Measurements from ENCODE around the gene ACACB.
A peak's percentile ranks its signal among the peaks of the same experiment; 100 is the strongest.
"Not testable (repeated sequence)": the region's sequence is repeated elsewhere in the genome, so short reads cannot be mapped to it uniquely, and the experiment has no call there.

Gene ACACB

GRCh38 chr12:109165599-109165998, 49.2 kb downstream of the ACACB start:
- Histone ChIP-seq H3K27me3 (ENCODE audit: control insufficient read depth in 1 of 2, insufficient read depth in 2 of 2, low read length in 2 of 2) (no peaks in the 10 kb centered on the region), H3K36me3 (ENCODE audit: insufficient read depth, low read length) (peaks cover 22% of the 10 kb centered on the region), H3K4me1 (ENCODE audit: insufficient read depth, low read length) (peaks cover 50% of the 10 kb centered on the region), H3K4me3 (ENCODE audit: low read depth in 1 of 2, low read length in 2 of 2) (no peak overlapping the region), H3K9ac (ENCODE audit: low read length) (no peak overlapping the region), H3K27ac (ENCODE audit: low read depth, low read length) (no peak overlapping the region), H3K9me3 (ENCODE audit: low read length) (no peaks in the 10 kb centered on the region)

GRCh38 chr12:109166371-109166770, 50.0 kb downstream of the ACACB start:
- H3K4me3 ChIP-seq (ENCODE audit: low read depth in 1 of 2, low read length in 2 of 2), result no peak overlapping the region
- H3K4me1 ChIP-seq (ENCODE audit: insufficient read depth, low read length), result peaks cover 44% of the 10 kb centered on the region
- H3K36me3 ChIP-seq (ENCODE audit: insufficient read depth, low read length), result peaks cover 23% of the 10 kb centered on the region
- peak overlapping the region; percentile 58 for H3K27ac ChIP-seq (ENCODE audit: low read depth, low read length)
- H3K27me3 ChIP-seq (ENCODE audit: control insufficient read depth in 1 of 2, insufficient read depth in 2 of 2, low read length in 2 of 2), result no peaks in the 10 kb centered on the region
- H3K9ac ChIP-seq (ENCODE audit: low read length), result no peak overlapping the region
- H3K9me3 ChIP-seq (ENCODE audit: low read length), result no peaks in the 10 kb centered on the region

GRCh38 chr12:109167781-109168180, 51.4 kb downstream of the ACACB start:
- H3K36me3 ChIP-seq (ENCODE audit: insufficient read depth, low read length), result peaks cover 37% of the 10 kb centered on the region
- no peak overlapping the region for H3K9ac ChIP-seq (ENCODE audit: low read length)
- H3K4me3 ChIP-seq (ENCODE audit: low read depth in 1 of 2, low read length in 2 of 2), result no peak overlapping the region
- H3K4me1 ChIP-seq (ENCODE audit: insufficient read depth, low read length), result peaks cover 37% of the 10 kb centered on the region
- H3K9me3 ChIP-seq (ENCODE audit: low read length), result no peaks in the 10 kb centered on the region
- no peaks in the 10 kb centered on the region for H3K27me3 ChIP-seq (ENCODE audit: control insufficient read depth in 1 of 2, insufficient read depth in 2 of 2, low read length in 2 of 2)
- peak overlapping the region; percentile 79 for H3K27ac ChIP-seq (ENCODE audit: low read depth, low read length)

- Histone ChIP-seq H3K27ac (ENCODE audit: low read depth, low read length) (peak overlapping the region; percentile 81), H3K4me3 (ENCODE audit: low read depth in 1 of 2, low read length in 2 of 2) (no peak overlapping the region), H3K4me1 (ENCODE audit: insufficient read depth, low read length) (peaks cover 30% of the 10 kb centered on the region), H3K9me3 (ENCODE audit: low read length) (no peaks in the 10 kb centered on the region), H3K27me3 (ENCODE audit: control insufficient read depth in 1 of 2, insufficient read depth in 2 of 2, low read length in 2 of 2) (no peaks in the 10 kb centered on the region), H3K9ac (ENCODE audit: low read length) (no peak overlapping the region), H3K36me3 (ENCODE audit: insufficient read depth, low read length) (peaks cover 47% of the 10 kb centered on the region)
Observed at GRCh38 chr12:109169262-109169661, 52.9 kb downstream of the ACACB start.

GRCh38 chr12:109169686-109170085, 53.3 kb downstream of the ACACB start:
- Histone ChIP-seq H3K9ac (ENCODE audit: low read length) (no peak overlapping the region), H3K36me3 (ENCODE audit: insufficient read depth, low read length) (peaks cover 51% of the 10 kb centered on the region), H3K4me1 (ENCODE audit: insufficient read depth, low read length) (peaks cover 30% of the 10 kb centered on the region), H3K4me3 (ENCODE audit: low read depth in 1 of 2, low read length in 2 of 2) (no peak overlapping the region), H3K27ac (ENCODE audit: low read depth, low read length) (peak overlapping the region; percentile 81), H3K27me3 (ENCODE audit: control insufficient read depth in 1 of 2, insufficient read depth in 2 of 2, low read length in 2 of 2) (no peaks in the 10 kb centered on the region), H3K9me3 (ENCODE audit: low read length) (no peaks in the 10 kb centered on the region)

- H3K4me3 ChIP-seq (ENCODE audit: low read depth in 1 of 2, low read length in 2 of 2), result no peak overlapping the region
- peak overlapping the region; percentile 81 for H3K27ac ChIP-seq (ENCODE audit: low read depth, low read length)
- H3K27me3 ChIP-seq (ENCODE audit: control insufficient read depth in 1 of 2, insufficient read depth in 2 of 2, low read length in 2 of 2), result no peaks in the 10 kb centered on the region
- peaks cover 55% of the 10 kb centered on the region for H3K36me3 ChIP-seq (ENCODE audit: insufficient read depth, low read length)
- no peaks in the 10 kb centered on the region for H3K9me3 ChIP-seq (ENCODE audit: low read length)
- peaks cover 30% of the 10 kb centered on the region for H3K4me1 ChIP-seq (ENCODE audit: insufficient read depth, low read length)
- no peak overlapping the region for H3K9ac ChIP-seq (ENCODE audit: low read length)
Observed at GRCh38 chr12:109170324-109170723, 53.9 kb downstream of the ACACB start.

GRCh38 chr12:109172787-109173186, 56.4 kb downstream of the ACACB start:
- H3K36me3 ChIP-seq (ENCODE audit: insufficient read depth, low read length), result peaks cover 77% of the 10 kb centered on the region
- H3K9me3 ChIP-seq (ENCODE audit: low read length), result not testable (repeated sequence)
- peaks cover 26% of the 10 kb centered on the region for H3K4me1 ChIP-seq (ENCODE audit: insufficient read depth, low read length)

GRCh38 chr12:109173443-109174240, 57.3 kb downstream of the ACACB start:
- Histone ChIP-seq H3K27me3 (ENCODE audit: control insufficient read depth in 1 of 2, insufficient read depth in 2 of 2, low read length in 2 of 2) (no peaks in the 10 kb centered on the region), H3K9me3 (ENCODE audit: low read length) (no peaks in the 10 kb centered on the region), H3K4me1 (ENCODE audit: insufficient read depth, low read length) (peaks cover 18% of the 10 kb centered on the region), H3K36me3 (ENCODE audit: insufficient read depth, low read length) (peaks cover 79% of the 10 kb centered on the region), H3K9ac (ENCODE audit: low read length) (no peak overlapping the region), H3K27ac (ENCODE audit: low read depth, low read length) (no peak overlapping the region), H3K4me3 (ENCODE audit: low read depth in 1 of 2, low read length in 2 of 2) (no peak overlapping the region)

More at GRCh38 chr12:109172787-109173186, 56.4 kb downstream of the ACACB start:
- not testable (repeated sequence) for H3K9ac ChIP-seq (ENCODE audit: low read length); H3K27ac ChIP-seq (ENCODE audit: low read depth, low read length); H3K4me3 ChIP-seq (ENCODE audit: low read depth in 1 of 2, low read length in 2 of 2); H3K27me3 ChIP-seq (ENCODE audit: control insufficient read depth in 1 of 2, insufficient read depth in 2 of 2, low read length in 2 of 2)

GRCh38 chr12:109174468-109174867, 58.1 kb downstream of the ACACB start:
- no peaks in the 10 kb centered on the region for H3K9me3 ChIP-seq (ENCODE audit: low read length)
- no peak overlapping the region for H3K27ac ChIP-seq (ENCODE audit: low read depth, low read length)
- no peaks in the 10 kb centered on the region for H3K27me3 ChIP-seq (ENCODE audit: control insufficient read depth in 1 of 2, insufficient read depth in 2 of 2, low read length in 2 of 2)
- H3K36me3 ChIP-seq (ENCODE audit: insufficient read depth, low read length), result peaks cover 83% of the 10 kb centered on the region
- no peak overlapping the region for H3K9ac ChIP-seq (ENCODE audit: low read length)
- peaks cover 10% of the 10 kb centered on the region for H3K4me1 ChIP-seq (ENCODE audit: insufficient read depth, low read length)
- H3K4me3 ChIP-seq (ENCODE audit: low read depth in 1 of 2, low read length in 2 of 2), result no peak overlapping the region

- H3K9ac ChIP-seq (ENCODE audit: low read length), result no peak overlapping the region
- no peak overlapping the region for H3K4me3 ChIP-seq (ENCODE audit: low read depth in 1 of 2, low read length in 2 of 2)
- no peaks in the 10 kb centered on the region for H3K9me3 ChIP-seq (ENCODE audit: low read length)
- H3K36me3 ChIP-seq (ENCODE audit: insufficient read depth, low read length), result peaks cover 68% of the 10 kb centered on the region
- H3K4me1 ChIP-seq (ENCODE audit: insufficient read depth, low read length), result no peaks in the 10 kb centered on the region
- no peaks in the 10 kb centered on the region for H3K27me3 ChIP-seq (ENCODE audit: control insufficient read depth in 1 of 2, insufficient read depth in 2 of 2, low read length in 2 of 2)
- H3K27ac ChIP-seq (ENCODE audit: low read depth, low read length), result no peak overlapping the region
Observed at GRCh38 chr12:109178532-109178931, 62.1 kb downstream of the ACACB start.

GRCh38 chr12:109179927-109180326, 63.5 kb downstream of the ACACB start:
- Histone ChIP-seq H3K4me1 (ENCODE audit: insufficient read depth, low read length) (no peaks in the 10 kb centered on the region), H3K27ac (ENCODE audit: low read depth, low read length) (no peak overlapping the region), H3K4me3 (ENCODE audit: low read depth in 1 of 2, low read length in 2 of 2) (no peak overlapping the region), H3K9ac (ENCODE audit: low read length) (no peak overlapping the region), H3K27me3 (ENCODE audit: control insufficient read depth in 1 of 2, insufficient read depth in 2 of 2, low read length in 2 of 2) (no peaks in the 10 kb centered on the region), H3K36me3 (ENCODE audit: insufficient read depth, low read length) (peaks cover 64% of the 10 kb centered on the region), H3K9me3 (ENCODE audit: low read length) (no peaks in the 10 kb centered on the region)
